Right forelimb (tissue), 1 donor: ENCODE measurements around the gene GRIA4.

Source experiments
- DNase-seq: peaks from one replicate; pipeline ENCODE4 v3.0.0-alpha.2; 2018

Gene GRIA4

DNA sequence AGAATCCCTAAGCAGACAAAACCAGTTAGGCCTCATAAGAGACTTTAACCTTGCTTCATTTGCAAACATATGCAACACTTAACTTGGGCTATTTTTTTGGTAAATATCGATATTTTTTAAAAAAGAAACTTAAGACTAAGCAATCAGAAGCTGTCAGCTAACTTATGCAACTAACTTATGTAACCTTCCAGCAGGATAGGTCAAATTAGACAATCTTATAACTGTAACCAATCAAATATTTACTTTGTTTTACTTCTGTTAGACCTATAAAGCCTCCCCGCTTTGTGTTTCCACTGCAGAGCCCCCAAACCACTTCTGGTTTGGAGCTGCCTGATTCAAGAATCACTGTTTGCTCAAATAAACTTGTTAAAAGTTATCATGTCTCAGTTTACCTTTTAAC is 404.2 kb downstream of the GRIA4 start:
- DNase-seq = no peak

DNA sequence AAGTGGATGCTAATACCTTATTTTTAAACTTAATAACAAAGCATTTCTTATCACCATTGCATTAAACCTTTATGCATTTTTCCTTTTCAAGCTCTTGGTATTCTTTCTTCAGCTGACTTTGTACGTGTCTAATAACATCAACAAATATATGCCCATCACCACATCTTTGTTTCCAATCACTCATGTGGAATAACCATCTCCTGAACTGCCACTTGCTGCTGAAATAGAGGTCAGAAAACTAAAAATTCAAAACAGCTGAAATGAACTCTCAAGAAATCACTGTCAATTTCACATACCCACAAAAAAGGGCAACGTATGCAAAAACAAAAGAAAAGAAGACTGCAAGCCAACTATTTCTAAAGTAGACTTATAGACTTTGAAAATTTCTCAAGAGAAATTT is 404.7 kb downstream of the GRIA4 start:
- DNase-seq = no peak

DNA sequence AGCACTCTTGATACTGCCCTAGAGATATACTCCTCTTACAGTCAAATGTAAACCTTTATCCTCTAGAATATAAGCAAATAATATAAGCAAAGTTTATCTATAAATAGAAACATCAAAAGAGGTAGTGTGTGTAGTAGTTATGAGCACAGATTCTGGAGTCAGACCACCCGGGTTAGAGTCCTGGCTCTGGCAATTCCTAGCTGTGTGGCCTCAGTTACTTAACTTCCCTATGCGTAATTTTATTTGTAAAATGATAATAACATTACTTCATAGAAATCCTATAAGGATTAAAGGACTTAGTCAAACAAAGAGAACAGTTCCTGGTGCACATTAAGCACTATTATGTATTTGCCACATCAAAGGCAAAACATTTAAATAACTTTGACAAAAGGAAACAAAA is 405.2 kb downstream of the GRIA4 start:
- no peak for DNase-seq

DNA sequence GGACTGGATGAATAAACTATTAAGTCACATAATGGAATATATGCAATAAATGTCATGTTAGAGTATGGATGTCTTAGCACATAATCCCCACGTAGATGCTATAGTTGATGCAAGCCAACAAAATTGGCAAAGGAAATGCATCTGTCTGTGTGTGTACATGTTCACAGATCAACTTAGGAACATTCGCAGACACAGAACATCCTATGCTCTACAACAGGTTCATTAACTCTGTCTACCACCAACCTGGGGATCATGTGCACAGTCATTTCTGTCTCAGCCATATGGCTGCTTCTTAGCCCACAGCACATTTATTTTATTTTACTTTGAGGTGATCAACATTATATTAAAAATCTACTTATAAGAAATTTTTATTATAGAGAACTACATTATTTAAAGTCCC is 407.2 kb downstream of the GRIA4 start:
- no peak for DNase-seq

DNA sequence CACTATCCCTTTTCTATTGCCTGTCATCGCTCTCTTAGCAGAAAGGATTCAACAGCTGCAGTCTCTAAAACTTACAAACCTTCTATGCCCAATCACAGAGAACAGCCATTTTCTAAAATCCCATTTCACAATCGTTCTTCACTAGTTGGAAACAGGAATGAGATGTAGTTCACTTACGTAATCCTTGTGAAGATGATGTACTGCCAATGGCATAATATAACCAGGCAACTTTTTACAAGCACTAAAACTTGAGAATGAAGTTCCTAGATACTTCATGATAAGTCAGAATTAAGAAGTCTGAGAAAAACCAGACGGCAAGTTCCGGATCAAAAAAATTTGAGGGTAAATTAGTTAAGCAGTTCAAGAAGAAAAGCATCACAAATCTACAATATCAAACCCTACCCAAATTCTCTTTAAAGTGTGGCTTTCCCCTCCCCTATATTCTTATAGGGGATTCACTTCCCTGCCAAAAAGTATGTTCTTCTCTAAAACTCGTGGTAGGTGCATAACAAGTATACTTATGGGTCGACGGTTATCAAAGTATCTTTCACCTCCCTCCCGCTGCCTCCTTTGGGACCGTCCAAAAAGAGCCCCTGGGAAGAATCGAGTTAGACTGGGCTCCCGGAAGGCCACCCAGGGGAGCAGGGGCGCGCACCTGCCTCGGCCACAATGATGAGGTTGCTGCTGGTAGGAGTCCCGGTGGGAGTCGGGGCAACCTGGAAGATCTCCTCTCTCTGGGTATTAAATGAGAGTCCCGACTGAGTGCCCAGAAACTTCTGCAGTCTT is 411.5 kb downstream of the GRIA4 start:
- no peak for DNase-seq

DNA sequence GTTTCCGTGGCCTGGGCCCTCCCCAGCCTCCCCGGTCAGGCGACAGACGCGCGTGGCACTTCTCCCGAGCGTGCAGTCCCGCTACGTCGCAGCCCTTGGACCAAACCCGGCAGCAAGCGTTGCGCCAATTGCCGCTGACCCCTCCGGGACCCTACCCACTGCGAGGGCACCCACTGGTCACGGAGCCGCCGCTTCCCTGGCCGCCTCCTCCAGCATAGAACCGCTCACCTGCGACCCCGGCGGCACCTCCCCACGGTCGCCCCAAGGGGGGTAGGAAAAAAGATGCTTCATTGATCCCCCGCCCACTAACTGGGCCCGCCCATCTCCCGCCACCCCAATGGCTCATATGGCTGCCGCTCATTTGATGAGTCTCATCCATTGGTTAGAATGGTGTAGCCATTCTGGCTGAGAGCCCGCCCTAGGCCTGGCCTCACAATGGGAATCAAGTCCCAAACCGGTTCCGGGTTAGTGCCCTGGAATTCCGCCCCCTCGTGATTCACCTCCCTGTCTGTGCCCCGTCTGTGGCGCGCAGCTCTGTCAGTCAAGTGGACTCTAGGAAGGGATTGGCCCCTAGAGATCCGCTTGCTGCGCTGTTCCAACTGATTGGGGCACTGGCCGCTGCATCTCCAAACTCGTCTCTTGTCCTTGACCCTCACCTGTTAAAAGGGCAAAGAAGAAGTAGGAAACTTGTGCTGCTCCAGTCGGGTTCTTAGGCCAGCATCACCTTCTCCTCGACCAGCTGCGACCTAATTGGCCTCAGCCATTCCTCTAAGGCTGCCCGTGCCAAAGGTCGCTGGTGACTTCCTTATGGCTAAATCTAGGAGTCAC is 412.3 kb downstream of the GRIA4 start, which contains the start of gene MSANTD4:
Gene MSANTD4, minus strand, starts transcription at position 274 of the 828 bp plus-strand sequence. CDS start 11,323 bp downstream, outside the sequence.
- peak; percentile 99 for DNase-seq

DNA sequence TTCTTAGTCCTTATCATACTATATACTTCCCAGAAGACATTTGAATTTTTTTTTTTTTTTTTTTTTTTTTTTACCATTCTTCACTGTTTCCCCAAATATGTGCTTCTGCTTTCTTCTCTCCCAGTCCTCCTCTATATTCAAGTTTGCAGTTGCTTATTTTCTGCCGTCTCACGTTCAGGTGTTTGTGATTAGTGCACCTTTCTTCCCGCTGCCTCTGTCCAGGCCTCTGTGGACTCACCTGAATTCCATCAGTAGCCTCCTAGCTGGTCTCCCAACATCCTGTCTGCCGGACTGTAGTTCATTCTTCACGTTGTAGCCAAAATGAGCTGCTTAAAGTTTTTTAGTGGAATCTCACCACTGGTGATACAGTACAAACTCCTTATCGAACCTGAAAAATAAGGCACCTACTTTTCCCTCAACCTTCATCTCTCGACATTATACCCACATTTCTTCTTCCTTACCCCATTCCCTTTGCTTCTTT is 413.0 kb downstream of the GRIA4 start:
- no peak for DNase-seq

DNA sequence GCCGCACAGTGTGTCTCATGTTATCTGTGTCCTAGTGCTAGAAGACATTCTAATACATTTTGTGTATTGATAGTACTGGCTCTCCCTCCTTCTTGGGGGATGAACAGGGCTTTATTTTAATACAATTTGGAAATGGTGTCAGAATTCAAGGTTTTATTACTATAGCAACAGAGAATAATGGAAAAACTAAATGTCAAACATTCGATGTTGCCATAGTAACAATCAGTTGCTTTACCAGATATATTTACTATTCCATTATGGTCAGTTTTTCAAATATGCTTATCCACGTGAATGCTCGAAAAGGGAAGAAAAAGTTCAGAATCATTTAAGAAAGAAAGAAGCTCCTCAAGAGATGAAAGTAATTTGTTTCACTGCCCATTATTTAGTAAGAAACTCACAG is 420.7 kb downstream of the GRIA4 start:
- DNase-seq = no peak

DNA sequence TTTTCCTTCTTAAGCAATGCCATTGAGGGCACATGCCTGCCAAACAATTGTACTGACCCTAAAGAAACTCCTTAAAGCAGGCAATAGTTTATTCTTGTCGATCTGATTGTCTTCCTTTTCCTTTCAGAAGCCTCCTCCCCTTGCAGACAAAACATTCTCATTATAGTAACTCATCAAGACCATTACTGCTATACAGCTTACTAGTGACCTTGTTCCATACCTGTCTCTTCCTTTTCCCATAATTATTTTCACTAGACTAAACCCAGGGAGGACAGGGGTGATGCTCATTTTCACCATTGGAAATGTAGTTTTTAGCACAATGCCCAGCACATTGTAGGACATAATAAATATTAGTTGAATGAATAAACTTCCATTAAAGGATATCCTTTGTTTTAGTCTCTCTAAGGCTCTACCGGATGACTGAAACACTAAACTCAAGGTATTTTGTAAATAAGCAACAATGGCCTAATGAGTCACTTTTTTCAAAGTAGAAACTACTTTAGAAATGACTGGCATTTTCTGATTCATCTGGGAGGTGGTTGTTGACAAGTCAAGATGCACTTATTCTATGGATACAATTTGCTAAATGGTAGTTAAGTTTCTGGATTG is 421.4 kb downstream of the GRIA4 start:
- no peak for DNase-seq
